Neural progenitor cell (in vitro differentiated cells): ENCODE results near the gene GNAQ. TPM values are rescaled to one million over a fixed set of nuclear protein-coding genes. Genes with fewer than 3 reads are reported as not detected.

Experiments
- DNase-seq: peaks from one replicate; pipeline ENCODE4 v3.0.0-alpha.2; 2016; ENCODE audit warnings: low spot score
- H2AFZ ChIP-seq: fragments of 200-600 bp; sonication (generic); replicated peaks from 2 replicates; pipeline ENCODE4 v1.6.1; 2016; ENCODE audit warnings: antibody characterized with exemption
- H3F3A ChIP-seq: fragments of 200-600 bp; sonication (generic); 2 replicates; pipeline ENCODE4 v1.6.1; 2016; ENCODE audit warnings: antibody characterized with exemption, low read depth
- H3K27ac ChIP-seq: fragments of 200-600 bp; sonication (generic); 2 replicates; pipeline ENCODE4 v1.5.1; 2016; ENCODE audit warnings: mild to moderate bottlenecking
- H3K27me3 ChIP-seq: fragments of 200-600 bp; sonication (generic); 2 replicates; pipeline ENCODE4 v1.6.1; 2016; ENCODE audit warnings: mild to moderate bottlenecking, moderate library complexity
- H3K36me3 ChIP-seq: fragments of 200-600 bp; sonication (generic); 2 replicates; pipeline ENCODE4 v1.5.1; 2016
- H3K4me1 ChIP-seq: fragments of 200-600 bp; sonication (generic); 2 replicates; pipeline ENCODE4 v1.6.1; 2016; ENCODE audit warnings: mixed run types
- H3K4me2 ChIP-seq: fragments of 200-600 bp; sonication (generic); 2 replicates; pipeline ENCODE4 v1.6.1; 2016
- H3K4me3 ChIP-seq: fragments of 200-600 bp; sonication (generic); 2 replicates; pipeline ENCODE4 v1.5.1; 2016
- H3K79me2 ChIP-seq: fragments of 200-600 bp; sonication (generic); 2 replicates; pipeline ENCODE4 v1.6.1; 2016; ENCODE audit warnings: low read depth
- H3K9ac ChIP-seq: fragments of 200-600 bp; sonication (generic); 2 replicates; pipeline ENCODE4 v1.6.1; 2016
- H3K9me3 ChIP-seq: fragments of 200-600 bp; sonication (generic); 2 replicates; pipeline ENCODE4 v1.5.1; 2016; ENCODE audit warnings: low read depth
- H4K20me1 ChIP-seq: fragments of 200-600 bp; sonication (generic); 2 replicates; pipeline ENCODE4 v1.6.1; 2016; ENCODE audit warnings: low read depth
- H3K27ac Mint-ChIP-seq: 3 replicates; pipeline ENCODE4 v1.8.0; 2021; ENCODE audit warnings: mixed read lengths
- H3K27me3 Mint-ChIP-seq: 2 replicates; pipeline ENCODE4 v1.8.0; 2022; ENCODE audit warnings: low read depth, mild to moderate bottlenecking, inconsistent platforms, moderate library complexity, mixed read lengths; ENCODE audit not compliant: insufficient read depth
- H3K36me3 Mint-ChIP-seq: 3 replicates; pipeline ENCODE4 v1.8.0; 2021; ENCODE audit warnings: mixed read lengths
- H3K4me1 Mint-ChIP-seq: 3 replicates; pipeline ENCODE4 v1.8.0; 2021; ENCODE audit warnings: mixed read lengths
- H3K4me3 Mint-ChIP-seq: 3 replicates; pipeline ENCODE4 v1.8.0; 2021; ENCODE audit warnings: mild to moderate bottlenecking, moderate library complexity, mixed read lengths
- H3K9me3 Mint-ChIP-seq: 3 replicates; pipeline ENCODE4 v1.8.0; 2020; ENCODE audit warnings: mixed read lengths
- EZH2 ChIP-seq: fragments of 200-600 bp; sonication (generic); IDR thresholded peaks from 2 replicates; pipeline ENCODE4 v1.6.1; 2017; ENCODE audit warnings: antibody characterized with exemption, mild to moderate bottlenecking, moderate library complexity
- EZH2phosphoT487 ChIP-seq: fragments of 200-600 bp; sonication (generic); IDR thresholded peaks from 2 replicates; pipeline ENCODE4 v1.6.1; 2017; ENCODE audit warnings: antibody characterized with exemption
- total RNA-seq: library from RNA; depleted of rRNA; stranded (reverse); fragments of >200 nt; gene quantifications from 2 replicates; pipeline ENCODE4 v1.2.3, GENCODE V29; 2015; ENCODE audit warnings: low replicate concordance
- TF ChIP-seq, protein P1 (sequence below): fragments of 200-600 bp; sonication (generic); IDR thresholded peaks from 2 replicates; pipeline ENCODE4 v1.5.1; 2017; ENCODE audit warnings: antibody characterized with exemption, mild to moderate bottlenecking

GNAQ gene
- total RNA-seq, 1 donor from 2014 or later = 87.9 TPM

GRCh38 chr9:77944556-77945243, 86.9 kb downstream of the GNAQ start:
- H3K4me1 ChIP-seq = peaks cover 15% of the 10 kb centered on the region
- peaks cover 5% of the 10 kb centered on the region for H3K36me3 Mint-ChIP-seq
- H3K27ac ChIP-seq = no peak overlapping the region
- H3K27ac Mint-ChIP-seq = peak overlapping the region; percentile 9
- H3K27me3 Mint-ChIP-seq = no peaks in the 10 kb centered on the region
- TF ChIP-seq EZH2 (no peak), EZH2phosphoT487 (no peak)
- TF ChIP-seq, protein P1, sequence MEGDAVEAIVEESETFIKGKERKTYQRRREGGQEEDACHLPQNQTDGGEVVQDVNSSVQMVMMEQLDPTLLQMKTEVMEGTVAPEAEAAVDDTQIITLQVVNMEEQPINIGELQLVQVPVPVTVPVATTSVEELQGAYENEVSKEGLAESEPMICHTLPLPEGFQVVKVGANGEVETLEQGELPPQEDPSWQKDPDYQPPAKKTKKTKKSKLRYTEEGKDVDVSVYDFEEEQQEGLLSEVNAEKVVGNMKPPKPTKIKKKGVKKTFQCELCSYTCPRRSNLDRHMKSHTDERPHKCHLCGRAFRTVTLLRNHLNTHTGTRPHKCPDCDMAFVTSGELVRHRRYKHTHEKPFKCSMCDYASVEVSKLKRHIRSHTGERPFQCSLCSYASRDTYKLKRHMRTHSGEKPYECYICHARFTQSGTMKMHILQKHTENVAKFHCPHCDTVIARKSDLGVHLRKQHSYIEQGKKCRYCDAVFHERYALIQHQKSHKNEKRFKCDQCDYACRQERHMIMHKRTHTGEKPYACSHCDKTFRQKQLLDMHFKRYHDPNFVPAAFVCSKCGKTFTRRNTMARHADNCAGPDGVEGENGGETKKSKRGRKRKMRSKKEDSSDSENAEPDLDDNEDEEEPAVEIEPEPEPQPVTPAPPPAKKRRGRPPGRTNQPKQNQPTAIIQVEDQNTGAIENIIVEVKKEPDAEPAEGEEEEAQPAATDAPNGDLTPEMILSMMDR = peak; percentile 37
- no peak overlapping the region for H3K4me3 ChIP-seq
- no peak overlapping the region for H3K4me3 Mint-ChIP-seq
- H2AFZ ChIP-seq = no peak overlapping the region
- no peak overlapping the region for H3K9ac ChIP-seq
- H3K4me1 Mint-ChIP-seq = peaks cover 20% of the 10 kb centered on the region
- H3K4me2 ChIP-seq = no peak overlapping the region
- H4K20me1 ChIP-seq = peaks cover 52% of the 10 kb centered on the region
- H3K9me3 ChIP-seq = no peaks in the 10 kb centered on the region
- peak; percentile 41 for DNase-seq
- no peaks in the 10 kb centered on the region for H3K9me3 Mint-ChIP-seq
- no peaks in the 10 kb centered on the region for H3K27me3 ChIP-seq
- H3K79me2 ChIP-seq = peaks cover 98% of the 10 kb centered on the region
- no peaks in the 10 kb centered on the region for H3F3A ChIP-seq
- H3K36me3 ChIP-seq = no peaks in the 10 kb centered on the region

DNA sequence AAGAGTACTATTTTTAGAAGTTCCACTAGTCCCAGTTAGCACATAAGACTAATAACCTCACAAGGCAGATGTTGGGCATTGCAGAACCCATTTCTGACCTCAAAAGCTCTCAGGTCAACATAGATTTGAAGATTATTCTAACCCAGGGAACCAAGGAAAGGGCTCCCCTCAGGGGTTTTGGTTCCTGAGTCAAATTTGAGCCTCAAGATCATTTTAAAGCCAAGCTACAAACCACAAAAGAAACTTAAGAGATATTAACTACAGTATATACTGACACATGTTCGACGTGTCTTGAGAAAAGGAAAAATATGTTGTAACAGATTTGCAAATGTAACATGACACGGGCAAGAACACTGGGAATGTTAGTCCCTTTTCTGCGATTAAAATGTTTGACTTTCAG, 88.6 kb downstream of the GNAQ start:
- DNase-seq = no peak
- Histone ChIP-seq H3K27ac (no peak overlapping the region), H3K4me3 (no peak overlapping the region), H3F3A (no peaks in the 10 kb centered on the region), H3K4me2 (no peak overlapping the region), H3K9me3 (no peaks in the 10 kb centered on the region), H4K20me1 (peaks cover 35% of the 10 kb centered on the region), H2AFZ (no peak overlapping the region), H3K4me1 (peaks cover 15% of the 10 kb centered on the region), H3K27me3 (no peaks in the 10 kb centered on the region), H3K36me3 (no peaks in the 10 kb centered on the region), H3K9ac (no peak overlapping the region), H3K79me2 (peaks cover 96% of the 10 kb centered on the region)
- H3K4me1 Mint-ChIP-seq = peaks cover 15% of the 10 kb centered on the region
- peaks cover 5% of the 10 kb centered on the region for H3K36me3 Mint-ChIP-seq
- H3K27ac Mint-ChIP-seq = no peak overlapping the region
- TF ChIP-seq EZH2 (no peak), EZH2phosphoT487 (no peak)
- TF ChIP-seq, protein P1 = no peak
- no peak overlapping the region for H3K4me3 Mint-ChIP-seq
- H3K9me3 Mint-ChIP-seq = no peaks in the 10 kb centered on the region
- H3K27me3 Mint-ChIP-seq = no peaks in the 10 kb centered on the region

DNA sequence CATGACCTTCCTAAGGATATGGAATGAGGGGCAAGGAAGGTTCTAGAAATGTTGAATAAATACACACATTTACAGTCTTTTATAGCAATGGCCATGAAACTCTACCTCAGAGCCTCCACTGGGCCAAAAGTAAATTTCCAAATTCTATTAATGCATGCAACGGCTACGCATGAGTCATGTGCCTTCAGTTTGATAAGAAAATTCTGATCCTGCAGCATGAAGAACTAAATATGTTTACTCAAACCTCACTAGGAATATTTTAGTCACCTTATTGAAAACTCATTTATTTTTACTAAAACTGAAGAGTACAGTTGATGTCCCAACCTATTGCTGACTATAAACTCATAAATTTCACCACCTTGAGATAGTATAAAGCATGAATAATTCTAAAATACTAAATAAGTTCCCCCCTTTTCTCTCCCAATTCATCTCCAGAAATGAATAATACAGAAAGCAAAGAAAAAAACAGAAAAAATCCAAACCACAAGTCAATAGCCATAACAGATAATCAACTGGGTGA, 92.4 kb downstream of the GNAQ start:
- H3K36me3 Mint-ChIP-seq = peaks cover 15% of the 10 kb centered on the region
- TF ChIP-seq EZH2phosphoT487 = no peak
- TF ChIP-seq EZH2 = no peak
- TF ChIP-seq, protein P1 = no peak
- Histone ChIP-seq H3K4me1 (no peaks in the 10 kb centered on the region), H3K4me3 (no peak overlapping the region), H2AFZ (no peak overlapping the region), H4K20me1 (peaks cover 1% of the 10 kb centered on the region), H3K27ac (no peak overlapping the region), H3K9ac (no peak overlapping the region), H3F3A (no peaks in the 10 kb centered on the region), H3K9me3 (no peaks in the 10 kb centered on the region), H3K27me3 (no peaks in the 10 kb centered on the region), H3K79me2 (peaks cover 92% of the 10 kb centered on the region), H3K36me3 (no peaks in the 10 kb centered on the region), H3K4me2 (no peak overlapping the region)
- no peak overlapping the region for H3K27ac Mint-ChIP-seq
- H3K4me3 Mint-ChIP-seq = no peak overlapping the region
- no peak for DNase-seq
- no peaks in the 10 kb centered on the region for H3K27me3 Mint-ChIP-seq
- H3K4me1 Mint-ChIP-seq = peaks cover 1% of the 10 kb centered on the region
- no peaks in the 10 kb centered on the region for H3K9me3 Mint-ChIP-seq
